GM19372 (cell line): Measurements from ENCODE around the gene ZNF396.

Source experiments
- ATAC-seq: cut with Tn5 transposase; IDR thresholded peaks from one replicate; pipeline ENCODE4 v1.9.1; 2021; ENCODE audit warnings: mild to moderate bottlenecking, low read depth, moderate library complexity; ENCODE audit not compliant: unreplicated experiment

The ZNF396 gene

DNA sequence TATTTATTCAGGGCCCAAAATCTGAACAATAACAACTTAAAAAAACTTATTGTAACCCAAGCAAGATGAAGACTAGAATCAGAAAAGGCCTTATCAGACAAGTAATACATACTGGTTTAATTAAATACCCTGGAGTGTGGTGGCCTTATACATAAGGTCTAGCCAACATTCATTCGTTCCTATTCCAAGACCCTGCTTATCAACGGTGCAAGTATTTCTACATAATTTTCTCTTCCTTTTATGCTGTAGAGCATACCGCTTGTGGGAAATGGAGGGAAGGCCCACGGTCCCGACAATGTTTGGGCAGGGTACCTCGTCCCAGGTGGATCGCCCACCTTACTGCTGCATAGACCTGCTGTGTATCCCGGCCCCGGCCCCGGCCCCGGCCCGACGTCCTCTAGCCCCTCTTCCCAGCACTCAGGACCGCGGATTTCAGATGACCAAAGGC is 33.6 kb downstream of the ZNF396 start:
- no peak for ATAC-seq

DNA sequence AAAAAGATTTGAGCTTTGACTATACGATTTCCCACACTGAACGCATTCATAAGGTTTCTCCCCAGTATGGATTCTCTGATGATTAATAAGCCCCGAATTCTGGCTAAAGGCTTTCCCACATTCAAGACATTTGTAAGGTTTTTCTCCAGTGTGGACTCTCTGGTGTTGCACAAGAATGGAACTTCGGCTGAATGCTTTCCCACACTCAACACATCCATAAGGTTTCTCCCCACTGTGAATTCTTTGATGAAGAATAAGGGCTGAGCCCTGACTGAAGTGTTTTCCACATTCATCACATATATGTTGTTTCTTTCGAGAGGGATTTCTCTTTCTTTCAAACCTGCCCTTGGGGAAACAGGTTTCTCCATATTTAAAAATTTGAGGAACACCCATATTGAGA is 39.9 kb downstream of the ZNF396 start:
- ATAC-seq = no peak

GRCh38 chr18:35335866-35336265 is 41.3 kb downstream of the ZNF396 start:
- no peak for ATAC-seq

GRCh38 chr18:35334821-35335220 is 42.3 kb downstream of the ZNF396 start:
- ATAC-seq = no peak

DNA sequence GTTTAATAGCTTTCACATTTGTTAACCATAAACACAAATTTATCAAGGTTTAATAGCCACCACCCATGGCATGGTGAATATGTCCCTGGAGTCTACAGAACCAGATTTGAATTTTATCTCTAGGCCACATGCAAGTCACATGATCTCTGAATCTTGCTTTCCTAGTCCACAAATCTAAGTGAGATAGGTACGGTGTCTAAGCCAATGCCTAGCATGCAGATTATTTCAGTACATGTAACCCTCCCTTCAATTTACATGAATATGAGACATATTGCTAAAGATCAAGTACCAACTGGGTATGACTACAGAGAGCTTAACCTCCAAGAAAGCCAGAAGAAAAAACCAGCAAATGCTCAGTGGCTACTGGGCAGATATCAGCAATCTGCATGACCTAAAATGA is 42.9 kb downstream of the ZNF396 start:
- no peak for ATAC-seq

DNA sequence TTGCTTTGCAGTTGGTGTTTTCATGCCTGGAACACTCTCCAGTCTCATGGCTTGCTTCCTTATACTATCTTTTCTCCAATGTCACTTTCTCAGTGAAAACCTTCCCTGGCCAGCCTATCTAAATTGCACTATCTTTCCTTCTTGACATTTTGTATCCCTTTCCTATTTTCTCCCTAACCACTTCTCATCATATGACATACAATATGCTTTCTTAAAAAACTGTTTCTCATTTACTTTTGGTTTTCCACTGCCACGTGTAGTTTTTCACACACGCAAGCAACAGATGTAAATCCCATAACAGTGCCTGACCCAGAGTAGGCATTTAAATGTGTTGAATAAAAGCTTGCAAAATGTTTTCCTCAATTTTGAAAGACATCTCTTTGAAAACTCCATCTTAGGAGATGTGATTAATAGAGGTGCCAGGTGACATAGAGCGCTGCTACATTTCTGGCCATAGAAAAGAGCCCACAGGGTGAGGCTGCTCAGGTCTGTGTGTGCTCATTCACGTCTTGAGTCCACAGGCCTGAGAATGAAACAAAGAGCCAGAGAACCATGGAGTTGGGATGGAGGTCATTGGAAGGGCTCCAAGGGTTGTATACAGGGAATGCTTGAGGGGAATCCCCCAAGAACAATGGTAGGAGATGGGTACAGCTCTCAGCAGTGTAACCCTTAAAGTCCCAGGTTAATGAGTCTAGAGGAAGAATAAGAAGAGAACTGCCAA is 45.6 kb downstream of the ZNF396 start:
- no peak for ATAC-seq

DNA sequence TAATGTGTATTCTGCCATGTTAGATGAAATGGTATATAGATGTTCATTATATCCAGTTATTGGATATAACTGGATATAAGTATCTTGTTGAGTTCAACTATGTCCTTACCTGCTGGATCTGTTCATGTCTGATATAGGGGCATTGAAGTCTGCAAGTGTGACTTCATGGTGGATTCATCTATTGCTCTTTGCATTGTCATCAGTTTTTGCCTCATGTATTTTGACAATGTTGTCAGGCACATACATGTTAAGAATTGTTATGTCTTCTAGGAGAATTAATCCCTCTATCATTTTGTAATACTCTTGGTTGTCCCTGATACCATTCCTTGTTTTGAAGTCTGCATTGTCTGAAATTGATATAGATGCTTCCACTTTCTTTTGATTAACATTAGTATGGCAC is 48.3 kb downstream of the ZNF396 start:
- ATAC-seq = no peak

GRCh38 chr18:35326695-35327387 is 50.3 kb downstream of the ZNF396 start:
- ATAC-seq = no peak

DNA sequence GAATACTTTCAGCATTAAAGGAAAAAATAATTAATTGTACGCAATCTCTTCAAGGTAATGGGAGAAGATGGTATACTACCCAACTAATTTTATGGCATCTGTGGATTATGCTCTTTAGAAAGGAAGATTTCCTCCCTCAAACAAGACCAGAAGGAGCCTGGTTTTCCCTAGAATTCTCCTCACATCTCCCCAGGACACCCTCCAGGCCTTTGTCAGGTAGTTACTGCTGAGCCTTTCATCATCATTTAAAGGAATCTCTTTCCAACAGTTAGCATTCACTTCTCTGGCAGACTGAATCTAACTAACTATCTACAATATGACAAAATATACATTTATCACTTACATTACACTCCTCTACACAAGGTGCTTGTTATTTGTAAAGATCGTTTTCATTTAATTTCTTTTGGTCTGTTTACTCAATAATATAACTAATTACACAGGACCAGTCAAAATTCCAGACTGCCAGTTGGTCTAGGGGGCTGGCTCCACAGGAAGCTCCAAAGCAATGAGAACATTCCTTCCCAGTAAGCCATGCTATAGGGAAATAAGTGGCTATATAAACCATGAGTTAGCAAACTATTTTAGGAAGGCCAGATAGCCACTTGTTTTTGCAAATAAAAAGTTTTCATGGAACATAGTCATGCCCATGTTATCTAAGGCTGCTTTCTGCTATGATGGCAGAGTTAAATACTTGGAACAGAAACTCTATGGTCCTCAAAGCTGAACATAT is 52.0 kb downstream of the ZNF396 start:
- no peak for ATAC-seq

DNA sequence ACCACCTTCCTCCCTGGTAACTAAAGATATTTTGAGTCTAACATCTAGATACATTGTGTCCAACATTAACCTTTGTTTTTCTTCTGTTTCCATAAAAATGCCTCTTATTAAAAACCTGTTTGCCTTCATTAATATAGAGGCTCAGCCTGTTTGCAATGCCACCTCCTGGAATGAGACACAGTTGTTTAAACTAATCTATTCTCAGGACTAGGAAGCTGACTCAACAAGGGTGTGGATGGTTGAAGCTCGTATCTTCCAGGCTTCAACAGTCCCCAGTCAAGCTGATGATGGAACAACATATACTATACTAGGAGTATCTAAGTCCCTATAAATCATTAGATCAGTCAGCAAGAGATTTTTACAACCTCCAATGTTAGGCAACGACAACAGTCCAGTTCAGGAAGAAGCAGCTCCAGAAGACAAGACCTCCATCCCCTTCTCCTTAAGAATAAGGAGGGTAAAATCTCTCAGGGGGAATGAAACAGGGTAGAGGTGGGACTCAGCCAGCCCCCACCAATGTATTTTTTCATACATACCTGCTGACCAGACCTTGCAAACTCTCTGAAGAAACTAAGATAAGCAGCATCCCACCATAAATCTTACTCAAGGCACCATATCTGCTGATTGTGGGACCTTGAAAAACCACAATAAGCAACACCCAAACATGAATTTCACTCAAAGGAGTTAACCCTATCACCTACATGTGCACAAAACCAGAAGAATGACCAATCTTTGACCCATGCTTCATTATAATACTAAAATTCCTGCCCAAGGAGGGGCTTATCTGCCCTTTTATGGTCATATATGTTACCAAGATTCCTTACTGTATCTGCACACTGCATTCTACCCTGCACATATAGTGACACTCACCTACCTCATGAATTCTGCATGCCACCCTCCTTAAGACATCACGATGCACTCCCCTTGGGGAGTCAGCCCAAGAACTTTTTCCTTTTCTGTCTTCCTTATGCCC is 54.4 kb downstream of the ZNF396 start:
- no peak for ATAC-seq
